Natural killer cell (primary cell): ENCODE results near the gene CYP19A1. TPM values are rescaled to one million over a fixed set of nuclear protein-coding genes. Genes with fewer than 3 reads are reported as not detected.

Experiments
- ATAC-seq, 3 donors: fragments of 150-1000 bp in 2 of 3; fragments of 200-7000 bp in 1 of 3; cut with Tn5 transposase; 1 replicate in 1 of 3; 2 replicates in 2 of 3; pipeline ENCODE4 v1.10.0; 2021; ENCODE audit warnings: mild to moderate bottlenecking in 2 of 3, moderate library complexity in 2 of 3
- DNase-seq, 2 donors: peaks; one replicate each; pipeline versions ENCODE4 v3.0.0 to v3.0.0-alpha.2; 2013 to 2021; ENCODE audit warnings: mixed read lengths in 1 of 2
- H3K27ac ChIP-seq: one replicate; pipeline ENCODE4 v1.5.1; 2013; ENCODE audit warnings: mild to moderate bottlenecking, low read length
- H3K27me3 ChIP-seq: one replicate; pipeline ENCODE4 v1.6.1; 2013; ENCODE audit warnings: low read length; ENCODE audit not compliant: control insufficient read depth, insufficient read depth
- H3K36me3 ChIP-seq: one replicate; pipeline ENCODE4 v1.6.1; 2013; ENCODE audit warnings: low read length; ENCODE audit not compliant: control insufficient read depth, insufficient read depth
- H3K4me1 ChIP-seq: one replicate; pipeline ENCODE4 v1.6.1; 2013; ENCODE audit warnings: low read length; ENCODE audit not compliant: control insufficient read depth, insufficient read depth
- H3K4me3 ChIP-seq: one replicate; pipeline ENCODE4 v1.5.1; 2013; ENCODE audit warnings: low read length
- H3K9me3 ChIP-seq: one replicate; pipeline ENCODE4 v1.6.1; 2013; ENCODE audit warnings: low read length; ENCODE audit not compliant: control insufficient read depth, insufficient read depth
- H3K27ac Mint-ChIP-seq, 2 donors: one replicate each; pipeline ENCODE4 v1.8.0; 2022; ENCODE audit warnings: mild to moderate bottlenecking in 2 of 2, mixed read lengths in 2 of 2, moderate library complexity in 1 of 2
- H3K27me3 Mint-ChIP-seq, 2 donors: one replicate each; pipeline ENCODE4 v1.8.0; 2022; ENCODE audit warnings: low read depth in 2 of 2, mixed read lengths in 2 of 2
- H3K36me3 Mint-ChIP-seq: one replicate; pipeline ENCODE4 v1.8.0; 2022; ENCODE audit warnings: mixed read lengths
- H3K4me1 Mint-ChIP-seq, 2 donors: one replicate each; pipeline ENCODE4 v1.8.0; 2022; ENCODE audit warnings: mixed read lengths in 2 of 2
- H3K4me3 Mint-ChIP-seq: one replicate; pipeline ENCODE4 v1.8.0; 2022; ENCODE audit warnings: mild to moderate bottlenecking, moderate library complexity, mixed read lengths
- H3K9me3 Mint-ChIP-seq, 2 donors: one replicate each; pipeline ENCODE4 v1.8.0; 2022; ENCODE audit warnings: mixed read lengths in 2 of 2
- WGBS: methylation state at CpG from one replicate; pipeline ENCODE4 v1.1.7; 2013; ENCODE audit warnings: missing lambda C conversion rate; ENCODE audit not compliant: insufficient coverage; 5-methylcytosine and 5-hydroxymethylcytosine counted together
- intact Hi-C: fragments of 100-400 bp; cut with micrococcal nuclease; formaldehyde crosslinking; loops from one replicate; pipeline ENCODE4 v1.14.2; 2022
- total RNA-seq, 4 donors: library from RNA; stranded (reverse); fragments of 120-200 nt in 1 of 4; gene quantifications; one replicate each; pipeline versions ENCODE4 v1.2.3 to v1.2.4, GENCODE V29; 2013 to 2022
- TF ChIP-seq, protein P1 (sequence below): fragments of 200-600 bp; IDR thresholded peaks from one replicate; pipeline ENCODE4 v1.8.0; 2022; ENCODE audit warnings: antibody characterized with exemption

The CYP19A1 gene
- total RNA-seq, 3 donors from 2014 or later (not counting 1 experiment from before 2014, with no cell fraction given) = not detected

DNA sequence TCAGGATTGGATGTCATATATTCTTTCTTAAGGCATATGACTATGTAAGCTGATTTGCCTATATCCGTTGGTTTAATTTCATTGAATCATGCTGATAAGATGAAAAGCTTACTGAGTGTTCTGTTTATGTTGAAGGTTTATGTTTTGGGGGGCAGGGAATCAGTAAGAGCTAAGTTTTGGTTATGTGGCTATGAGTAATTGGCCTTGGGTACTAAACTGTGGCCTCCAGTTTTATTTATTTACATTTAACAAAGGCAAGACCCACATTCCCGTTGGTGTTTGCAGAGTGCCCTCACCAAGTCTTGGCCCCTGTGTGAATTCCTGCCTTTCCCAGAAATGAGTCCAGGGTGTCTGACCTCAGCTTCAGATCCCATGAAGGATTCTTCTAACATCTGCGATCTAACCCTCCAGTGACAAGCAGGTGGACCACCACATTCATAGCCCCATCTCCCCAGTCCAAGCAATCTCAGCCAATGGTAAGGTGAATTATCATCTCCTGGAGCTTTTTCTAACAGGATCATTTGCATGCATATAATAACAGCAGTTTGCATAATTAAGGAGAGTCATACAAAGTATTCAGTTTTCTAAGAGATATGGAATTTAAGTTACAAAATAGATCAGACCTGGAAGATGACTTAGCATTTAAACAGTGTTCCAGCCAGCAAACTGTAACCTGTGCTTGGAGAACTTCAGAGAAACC is 30.5 kb upstream of the CYP19A1 start:
- intact Hi-C loops = no loop called here
- ATAC-seq = no peak
- Mint-ChIP-seq H3K27me3 (peaks cover 3 to 7% of the 10 kb centered on the region in 2 donors), H3K4me3 (no peak overlapping the region), H3K27ac (no peak overlapping the region), H3K36me3 (no peaks in the 10 kb centered on the region), H3K9me3 (no peaks in the 10 kb centered on the region), H3K4me1 (no peaks in the 10 kb centered on the region)
- 88% methylated on average over 3 of the region's 3 CpGs for WGBS
- Histone ChIP-seq H3K4me3 (no peak overlapping the region), H3K9me3 (no peaks in the 10 kb centered on the region), H3K27ac (no peak overlapping the region), H3K4me1 (no peaks in the 10 kb centered on the region), H3K27me3 (no peaks in the 10 kb centered on the region), H3K36me3 (no peaks in the 10 kb centered on the region)
- TF ChIP-seq, protein P1, sequence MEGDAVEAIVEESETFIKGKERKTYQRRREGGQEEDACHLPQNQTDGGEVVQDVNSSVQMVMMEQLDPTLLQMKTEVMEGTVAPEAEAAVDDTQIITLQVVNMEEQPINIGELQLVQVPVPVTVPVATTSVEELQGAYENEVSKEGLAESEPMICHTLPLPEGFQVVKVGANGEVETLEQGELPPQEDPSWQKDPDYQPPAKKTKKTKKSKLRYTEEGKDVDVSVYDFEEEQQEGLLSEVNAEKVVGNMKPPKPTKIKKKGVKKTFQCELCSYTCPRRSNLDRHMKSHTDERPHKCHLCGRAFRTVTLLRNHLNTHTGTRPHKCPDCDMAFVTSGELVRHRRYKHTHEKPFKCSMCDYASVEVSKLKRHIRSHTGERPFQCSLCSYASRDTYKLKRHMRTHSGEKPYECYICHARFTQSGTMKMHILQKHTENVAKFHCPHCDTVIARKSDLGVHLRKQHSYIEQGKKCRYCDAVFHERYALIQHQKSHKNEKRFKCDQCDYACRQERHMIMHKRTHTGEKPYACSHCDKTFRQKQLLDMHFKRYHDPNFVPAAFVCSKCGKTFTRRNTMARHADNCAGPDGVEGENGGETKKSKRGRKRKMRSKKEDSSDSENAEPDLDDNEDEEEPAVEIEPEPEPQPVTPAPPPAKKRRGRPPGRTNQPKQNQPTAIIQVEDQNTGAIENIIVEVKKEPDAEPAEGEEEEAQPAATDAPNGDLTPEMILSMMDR = no peak
- no peak for DNase-seq

DNA sequence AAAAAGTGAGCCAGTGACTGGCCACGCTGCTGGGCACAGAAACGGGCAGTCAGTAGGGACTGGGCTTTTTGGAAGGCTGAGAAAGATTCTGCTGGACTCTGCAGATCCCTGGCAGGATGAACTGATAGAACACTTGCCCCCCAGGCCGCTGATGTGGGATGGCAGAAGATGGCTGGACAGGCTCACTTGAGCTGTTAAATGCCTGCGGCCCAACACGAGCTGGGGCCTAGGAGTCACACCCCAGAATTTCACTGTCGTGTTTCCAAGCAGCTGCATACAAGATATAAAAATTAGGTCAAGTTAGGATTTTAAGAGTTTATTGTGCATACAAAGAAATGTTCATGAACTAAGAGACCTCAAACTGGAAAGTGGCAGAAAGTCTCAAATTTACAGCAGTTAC is 29.9 kb upstream of the CYP19A1 start:
- Histone ChIP-seq H3K27me3 (no peaks in the 10 kb centered on the region), H3K9me3 (no peaks in the 10 kb centered on the region), H3K4me3 (no peak overlapping the region), H3K36me3 (no peaks in the 10 kb centered on the region), H3K4me1 (no peaks in the 10 kb centered on the region), H3K27ac (no peak overlapping the region)
- no peak for DNase-seq
- intact Hi-C loops = no loop called here
- Mint-ChIP-seq H3K9me3 (no peaks in the 10 kb centered on the region), H3K27me3 (peaks cover 3 to 7% of the 10 kb centered on the region in 2 donors), H3K4me3 (no peak overlapping the region), H3K36me3 (no peaks in the 10 kb centered on the region), H3K27ac (no peak overlapping the region), H3K4me1 (no peaks in the 10 kb centered on the region)
- no peak for ATAC-seq
- TF ChIP-seq, protein P1 = no peak
- WGBS = 83% methylated on average over 6 of the region's 6 CpGs

DNA sequence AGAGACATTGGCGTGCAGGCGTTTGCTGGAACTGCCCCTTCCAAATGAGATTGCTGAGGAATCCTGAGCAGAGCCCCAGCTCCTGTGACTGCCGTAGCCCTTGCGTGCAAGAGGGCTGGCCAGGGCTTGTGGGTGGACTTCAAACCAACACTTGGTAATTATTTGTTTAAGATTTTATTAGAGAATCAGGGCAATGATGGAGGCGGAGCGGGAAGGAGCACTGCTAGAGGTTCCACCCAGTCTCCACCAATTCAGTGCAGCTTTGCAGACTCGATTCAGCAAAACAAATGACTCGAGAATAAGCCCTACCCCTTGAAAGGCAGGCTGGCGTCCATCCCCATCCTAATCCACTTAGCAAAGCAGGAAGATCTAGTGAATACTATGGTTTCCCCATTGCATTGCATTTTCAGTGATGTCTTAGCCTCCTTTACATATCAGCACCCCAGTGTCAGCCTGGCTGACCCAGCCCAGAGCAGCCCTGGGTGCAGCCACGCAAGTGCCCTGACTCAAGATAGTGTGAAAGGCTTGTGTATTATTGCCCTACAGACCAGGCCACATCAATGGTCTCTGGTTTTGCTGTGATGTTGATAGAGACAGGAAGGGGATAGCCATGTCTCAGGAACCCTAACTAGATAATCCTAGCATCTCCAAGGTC is 29.1 kb upstream of the CYP19A1 start:
- no peak for DNase-seq
- ATAC-seq = no peak
- Histone ChIP-seq H3K27ac (no peak overlapping the region), H3K27me3 (no peaks in the 10 kb centered on the region), H3K36me3 (no peaks in the 10 kb centered on the region), H3K4me1 (no peaks in the 10 kb centered on the region), H3K9me3 (no peaks in the 10 kb centered on the region), H3K4me3 (no peak overlapping the region)
- TF ChIP-seq, protein P1 = no peak
- no peak overlapping the region for H3K27ac Mint-ChIP-seq
- H3K9me3 Mint-ChIP-seq = no peaks in the 10 kb centered on the region
- H3K4me1 Mint-ChIP-seq = no peaks in the 10 kb centered on the region
- H3K4me3 Mint-ChIP-seq = no peak overlapping the region
- peaks cover 3 to 7% of the 10 kb centered on the region in 2 donors for H3K27me3 Mint-ChIP-seq
- 84% methylated on average over 10 of the region's 10 CpGs for WGBS
- no peaks in the 10 kb centered on the region for H3K36me3 Mint-ChIP-seq
- intact Hi-C loops = no loop called here
